ENCODE results near the gene TANK.

- TF ChIP-seq POLR2A (IDR thresholded peaks at IDR 0.05) (no peak), CTCF (IDR thresholded peaks at IDR 0.05) (no peak)
These were observed 9.1 kb downstream of the TANK start for GRCh38 chr2:161169335-161169734.

Data from body of pancreas (tissue), 4 donors.